Osteoblast (primary cell): ENCODE data around the gene TTLL3. TPM values are rescaled to one million over a fixed set of nuclear protein-coding genes. Genes with fewer than 3 reads are reported as not detected.
A peak's percentile ranks its signal among the peaks of the same experiment; 100 is the strongest.

ENCODE experiments used
- DNase-seq: peaks from one replicate; pipeline ENCODE4 v3.0.0; 2011; ENCODE audit warnings: low spot score, mixed read lengths; ENCODE audit not compliant: insufficient read length; ENCODE audit errors: missing footprints
- H2AFZ ChIP-seq: 2 replicates; pipeline ENCODE4 v1.6.0; 2011; ENCODE audit warnings: mild to moderate bottlenecking, low read length
- H3K27ac ChIP-seq: 2 replicates; pipeline ENCODE4 v1.5.1; 2011; ENCODE audit warnings: mild to moderate bottlenecking, low read depth, low read length, moderate library complexity
- H3K27me3 ChIP-seq: 2 replicates; pipeline ENCODE4 v1.6.0; 2012; ENCODE audit warnings: mild to moderate bottlenecking, control low read depth, inconsistent platforms, low read length, moderate library complexity; ENCODE audit not compliant: insufficient read depth
- H3K36me3 ChIP-seq: 2 replicates; pipeline ENCODE4 v1.5.1; 2011; ENCODE audit warnings: mild to moderate bottlenecking, low read length, control low read depth, moderate library complexity; ENCODE audit not compliant: insufficient read depth
- H3K4me1 ChIP-seq: 2 replicates; pipeline ENCODE4 v1.5.1; 2011; ENCODE audit warnings: mild to moderate bottlenecking, low read length, control low read depth, moderate library complexity; ENCODE audit not compliant: insufficient read depth
- H3K4me2 ChIP-seq: 2 replicates; pipeline ENCODE4 v1.6.0; 2011; ENCODE audit warnings: mild to moderate bottlenecking, low read length; ENCODE audit not compliant: insufficient read depth
- H3K4me3 ChIP-seq: fragments of 200-600 bp; sonication (generic); 3 replicates; pipeline ENCODE4 v1.5.1; 2012; ENCODE audit warnings: mild to moderate bottlenecking, low read length, inconsistent platforms; ENCODE audit not compliant: insufficient read depth
- H3K79me2 ChIP-seq: 2 replicates; pipeline ENCODE4 v1.6.0; 2012; ENCODE audit warnings: mild to moderate bottlenecking, low read length, control low read depth, inconsistent platforms; ENCODE audit not compliant: insufficient read depth
- H3K9me3 ChIP-seq: 2 replicates; pipeline ENCODE4 v1.5.1; 2011; ENCODE audit warnings: low read depth, low read length, control low read depth
- H4K20me1 ChIP-seq: 2 replicates; pipeline ENCODE4 v1.6.0; 2012; ENCODE audit warnings: mild to moderate bottlenecking, low read length, control low read depth; ENCODE audit not compliant: insufficient read depth
- CTCF ChIP-seq: IDR thresholded peaks from 2 replicates; pipeline ENCODE4 v1.5.1; 2011; ENCODE audit warnings: mild to moderate bottlenecking, low read depth, low read length, moderate library complexity; ENCODE audit errors: extremely low read depth
- total RNA-seq: library from RNA; depleted of rRNA; stranded (reverse); fragments of >200 nt; gene quantifications from 2 replicates; pipeline ENCODE4 v1.2.3, GENCODE V29; 2012

Gene TTLL3
- total RNA-seq = 31.1 and 33.9 TPM in 2 replicates

GRCh38 chr3:9809615-9810432 is at the start of gene TTLL3:
Gene TTLL3, plus strand, starts transcription at chr3:9810262. Its CDS starts 400 bp downstream, at chr3:9810662.
- peak within 1 kb of the TSS; percentile 80 for H3K4me2 ChIP-seq
- H2AFZ ChIP-seq = peak within 1 kb of the TSS; percentile 51
- peaks cover 7% of the 10 kb centered on the region for H3K4me1 ChIP-seq
- no peak for TF ChIP-seq CTCF
- H3K27ac ChIP-seq = peak within 1 kb of the TSS; percentile 74
- no peaks in the 10 kb centered on the region for H3K9me3 ChIP-seq
- no peaks in the 10 kb centered on the region for H4K20me1 ChIP-seq
- H3K79me2 ChIP-seq = no peaks in the 10 kb centered on the region
- peak within 1 kb of the TSS; percentile 79 for H3K4me3 ChIP-seq
- no peaks in the 10 kb centered on the region for H3K27me3 ChIP-seq
- peaks cover 40% of the 10 kb centered on the region for H3K36me3 ChIP-seq
- DNase-seq = peak; percentile 96

GRCh38 chr3:9760779-9761505 is 49.1 kb upstream of the TTLL3 start:
- no peak overlapping the region for H3K4me3 ChIP-seq
- peak; percentile 72 for DNase-seq
- TF ChIP-seq CTCF = no peak
- no peaks in the 10 kb centered on the region for H3K79me2 ChIP-seq
- no peak overlapping the region for H3K4me2 ChIP-seq
- no peaks in the 10 kb centered on the region for H3K9me3 ChIP-seq
- H3K27me3 ChIP-seq = no peaks in the 10 kb centered on the region
- H3K27ac ChIP-seq = no peak overlapping the region
- H4K20me1 ChIP-seq = no peaks in the 10 kb centered on the region
- H2AFZ ChIP-seq = no peak overlapping the region
- H3K36me3 ChIP-seq = peaks cover 44% of the 10 kb centered on the region
- no peaks in the 10 kb centered on the region for H3K4me1 ChIP-seq

- Histone ChIP-seq H3K9me3 (no peaks in the 10 kb centered on the region), H3K4me1 (no peaks in the 10 kb centered on the region), H2AFZ (no peak overlapping the region), H3K79me2 (no peaks in the 10 kb centered on the region), H3K36me3 (peaks cover 42% of the 10 kb centered on the region), H4K20me1 (no peaks in the 10 kb centered on the region), H3K27ac (no peak overlapping the region), H3K4me2 (no peak overlapping the region), H3K4me3 (no peak overlapping the region), H3K27me3 (no peaks in the 10 kb centered on the region)
- DNase-seq = peak; percentile 29
- no peak for TF ChIP-seq CTCF
Measured at GRCh38 chr3:9761919-9762318, 48.1 kb upstream of the TTLL3 start.

GRCh38 chr3:9762871-9763270 is 47.2 kb upstream of the TTLL3 start:
- no peak overlapping the region for H2AFZ ChIP-seq
- H3K4me1 ChIP-seq = peaks cover 1% of the 10 kb centered on the region
- peaks cover 3% of the 10 kb centered on the region for H3K79me2 ChIP-seq
- H3K27ac ChIP-seq = no peak overlapping the region
- H4K20me1 ChIP-seq = no peaks in the 10 kb centered on the region
- H3K4me3 ChIP-seq = no peak overlapping the region
- TF ChIP-seq CTCF = no peak
- no peak overlapping the region for H3K4me2 ChIP-seq
- no peaks in the 10 kb centered on the region for H3K27me3 ChIP-seq
- peak; percentile 23 for DNase-seq
- no peaks in the 10 kb centered on the region for H3K9me3 ChIP-seq
- H3K36me3 ChIP-seq = peaks cover 37% of the 10 kb centered on the region
